SH-SY5Y (cell line): ENCODE results near the gene SAV1.

Source experiments
- GATA2 ChIP-seq: IDR thresholded peaks from 2 replicates; pipeline ENCODE4 v1.6.1; 2011; ENCODE audit warnings: mild to moderate bottlenecking, low read depth, low read length
- GATA3 ChIP-seq: IDR thresholded peaks from 2 replicates; pipeline ENCODE4 v1.6.1; 2011; ENCODE audit warnings: low read depth, mild to moderate bottlenecking, low read length, moderate library complexity

The SAV1 gene

DNA sequence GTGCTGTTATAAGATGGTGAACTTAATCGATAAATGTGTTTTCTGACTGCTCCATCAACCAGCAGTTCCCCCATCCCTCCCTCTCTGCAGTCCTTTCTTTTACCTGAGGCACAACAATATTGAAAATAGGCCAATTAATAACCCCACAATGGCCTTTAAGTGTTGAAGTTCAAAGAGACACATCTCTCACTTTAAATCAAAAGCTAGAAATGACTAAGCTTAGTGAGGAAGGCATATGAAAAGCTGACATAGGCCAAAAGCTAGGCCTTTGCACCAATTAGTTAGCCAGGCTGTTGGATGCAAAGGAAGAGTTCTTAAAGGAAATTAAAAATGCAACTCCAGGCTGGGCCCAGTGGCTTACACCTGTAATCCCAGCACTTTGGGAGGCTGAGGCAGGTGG, 43.7 kb downstream of the SAV1 start:
- TF ChIP-seq GATA3, result no peak
- no peak for TF ChIP-seq GATA2

DNA sequence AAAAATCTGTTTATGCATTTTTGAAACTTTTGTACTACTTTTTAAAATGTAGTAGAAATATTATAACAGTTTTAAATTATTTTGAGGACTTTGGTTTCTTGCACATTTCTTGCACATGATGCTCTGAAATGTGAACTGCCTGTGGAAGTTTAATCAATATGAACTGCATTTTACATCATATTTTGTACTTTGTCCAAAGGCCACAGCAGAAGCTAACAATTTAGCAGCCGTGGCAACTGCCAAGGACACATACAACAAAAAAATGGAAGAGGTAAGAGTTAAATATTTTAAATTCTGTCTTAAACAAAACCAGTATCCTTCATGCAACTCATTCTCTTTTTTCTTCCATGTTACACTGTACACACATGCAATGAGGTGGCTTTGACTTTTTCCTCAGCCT, 45.1 kb downstream of the SAV1 start:
- TF ChIP-seq GATA3, result no peak
- no peak for TF ChIP-seq GATA2

DNA sequence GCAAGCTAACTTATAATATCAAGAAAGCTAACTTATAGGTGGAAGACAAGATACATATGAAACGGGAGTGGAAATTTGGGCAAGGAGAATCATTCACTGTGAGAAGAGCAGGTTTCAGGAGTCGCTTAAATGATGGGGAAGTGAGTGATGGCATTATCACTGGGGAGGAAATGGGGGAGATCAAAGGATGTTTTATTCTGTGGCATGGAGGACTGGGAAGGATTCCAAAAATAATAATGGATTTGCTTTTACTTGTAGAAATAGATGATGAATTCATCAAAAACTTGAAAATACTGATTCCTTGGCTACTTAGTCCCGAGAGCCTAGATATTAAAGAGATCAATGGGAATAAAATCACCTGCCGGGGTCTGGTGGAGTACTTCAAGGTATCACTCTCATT, 47.8 kb downstream of the SAV1 start:
- no peak for TF ChIP-seq GATA2
- no peak for TF ChIP-seq GATA3

DNA sequence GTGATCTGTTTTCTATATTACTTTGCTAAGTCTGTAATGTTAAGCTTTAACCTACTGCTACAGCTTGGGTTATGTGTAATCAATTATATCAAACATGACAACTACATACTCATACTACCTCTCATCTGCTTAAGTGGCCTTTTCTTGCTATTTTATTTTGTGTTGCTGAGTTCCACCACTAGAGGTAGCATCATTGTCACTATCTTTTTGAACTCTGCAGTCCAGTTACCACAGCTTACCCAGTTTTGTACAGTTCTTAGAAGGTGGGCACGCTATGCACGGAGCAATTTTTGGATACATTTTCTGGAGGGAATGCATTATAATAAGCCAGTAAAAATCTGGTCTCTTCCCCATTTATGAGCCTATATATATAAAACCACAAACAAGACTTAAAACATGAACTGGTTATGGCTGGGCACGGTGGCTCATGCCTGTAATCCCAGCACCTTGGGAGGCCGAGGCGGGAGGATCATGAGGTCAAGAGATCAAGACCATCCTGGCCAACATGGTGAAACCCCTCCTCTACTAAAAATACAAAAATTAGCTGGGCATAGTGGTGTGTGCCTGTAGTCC, 48.5 kb downstream of the SAV1 start:
- TF ChIP-seq GATA3, result no peak
- TF ChIP-seq GATA2, result no peak

DNA sequence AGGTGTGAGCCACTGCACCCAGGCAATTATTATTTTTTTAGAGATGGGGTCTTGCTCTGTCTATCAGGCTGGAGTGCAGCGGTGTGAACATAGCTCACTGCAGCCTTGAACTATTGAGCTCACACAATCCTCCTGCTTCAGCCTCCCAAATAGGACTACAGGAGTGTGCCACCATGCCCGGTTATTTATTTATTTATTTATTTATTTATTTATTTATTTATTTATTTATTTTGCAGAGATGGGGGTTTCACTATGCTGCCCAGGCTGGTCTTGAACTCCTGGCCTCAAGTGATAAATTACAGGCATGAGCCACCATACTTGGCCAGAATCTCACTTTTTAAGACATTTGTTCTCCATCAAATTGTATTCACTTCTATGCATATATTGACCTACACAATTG, 51.8 kb downstream of the SAV1 start:
- TF ChIP-seq GATA3 (no peak), GATA2 (no peak)

DNA sequence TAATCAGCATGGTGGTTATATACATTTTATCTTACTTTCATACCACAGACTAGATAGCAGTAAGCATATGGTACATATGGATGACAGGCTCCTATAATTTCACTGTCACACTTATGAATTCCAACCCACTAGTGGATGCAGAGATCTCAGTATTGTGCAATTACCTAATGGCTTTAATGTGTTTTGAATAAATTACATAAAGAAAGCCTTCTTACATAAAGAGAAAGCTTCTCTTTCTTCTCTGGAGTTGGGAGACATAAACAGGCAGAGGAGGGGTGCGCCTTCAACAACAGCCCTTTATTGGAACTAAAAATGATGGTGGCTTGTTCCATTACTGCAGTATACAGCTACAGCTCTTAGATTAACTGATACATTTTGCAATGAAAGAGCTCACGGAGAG, 52.6 kb downstream of the SAV1 start:
- TF ChIP-seq GATA3, result no peak
- no peak for TF ChIP-seq GATA2

DNA sequence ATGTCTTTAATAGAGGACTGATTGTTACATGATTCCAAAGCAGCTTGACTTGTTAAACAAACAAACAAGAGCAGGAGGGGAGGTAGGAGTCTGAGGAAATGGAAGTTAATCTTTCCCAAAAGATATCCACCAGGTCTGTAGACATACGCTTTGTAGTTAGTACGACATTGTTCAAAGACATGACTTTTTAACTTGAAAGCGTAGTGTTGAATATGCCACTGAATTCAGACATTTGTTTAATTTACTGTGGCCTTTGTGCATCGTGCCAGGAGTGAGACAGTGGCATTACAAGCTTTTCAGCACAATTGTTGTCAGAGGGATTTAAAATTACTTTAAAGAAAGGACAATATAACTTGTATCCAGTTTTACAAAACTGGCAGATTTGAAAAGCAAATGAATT, 53.0 kb downstream of the SAV1 start:
- TF ChIP-seq GATA3, result no peak
- no peak for TF ChIP-seq GATA2

- TF ChIP-seq GATA2, result no peak
- TF ChIP-seq GATA3, result no peak
Measured at GRCh38 chr14:50612806-50613205, 55.3 kb downstream of the SAV1 start.

DNA sequence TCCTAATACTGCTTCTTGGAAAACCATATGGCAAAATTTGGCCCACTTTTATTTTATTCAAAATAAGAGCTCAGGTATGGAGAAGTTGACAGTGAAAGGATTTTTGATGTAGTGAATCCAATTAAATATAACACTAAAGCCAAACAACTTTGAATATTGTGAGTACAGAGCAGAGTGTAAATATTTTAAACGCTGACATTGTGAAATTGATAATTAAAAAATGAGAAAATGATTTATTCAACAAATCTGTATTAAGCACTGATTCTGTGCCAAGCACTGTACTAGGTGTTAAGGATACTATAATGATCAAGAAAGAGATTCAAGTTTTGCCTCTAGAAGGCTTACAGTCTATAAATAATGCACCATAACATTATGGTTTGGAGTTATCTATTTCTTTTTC, 57.6 kb downstream of the SAV1 start:
- TF ChIP-seq GATA2, result no peak
- TF ChIP-seq GATA3, result no peak

GRCh38 chr14:50608302-50608851, 59.7 kb downstream of the SAV1 start:
- TF ChIP-seq GATA2 (no peak), GATA3 (no peak)

- no peak for TF ChIP-seq GATA3
- TF ChIP-seq GATA2, result no peak
Measured at GRCh38 chr14:50607761-50608160, 60.3 kb downstream of the SAV1 start.

GRCh38 chr14:50607181-50607580, 60.9 kb downstream of the SAV1 start:
- no peak for TF ChIP-seq GATA2
- no peak for TF ChIP-seq GATA3

- TF ChIP-seq GATA2, result no peak
- TF ChIP-seq GATA3, result no peak
Measured at GRCh38 chr14:50606468-50606867, 61.6 kb downstream of the SAV1 start.

GRCh38 chr14:50605766-50606165, 62.3 kb downstream of the SAV1 start:
- TF ChIP-seq GATA3, result no peak
- TF ChIP-seq GATA2, result no peak

DNA sequence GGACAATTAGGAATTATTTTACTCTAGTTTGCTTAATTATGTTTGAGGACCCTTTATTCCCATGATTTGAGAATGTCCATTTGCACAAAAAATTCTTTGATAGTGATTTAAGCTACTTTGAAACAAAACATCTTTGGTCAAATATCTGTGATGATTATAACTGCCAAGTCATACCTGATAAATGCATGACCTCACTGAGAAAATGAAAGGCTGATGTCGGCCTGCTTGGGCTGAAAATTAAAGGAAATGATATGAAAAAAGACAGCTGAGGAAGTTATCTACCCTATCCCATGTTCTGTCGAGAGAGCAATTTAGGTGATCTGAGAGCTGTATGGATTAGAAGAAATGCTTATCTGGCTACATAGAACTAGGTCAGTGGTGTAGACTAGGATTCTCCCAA, 64.5 kb downstream of the SAV1 start:
- TF ChIP-seq GATA2 (no peak), GATA3 (no peak)

GRCh38 chr14:50602035-50602434, 66.1 kb downstream of the SAV1 start:
- TF ChIP-seq GATA3 (no peak), GATA2 (no peak)

DNA sequence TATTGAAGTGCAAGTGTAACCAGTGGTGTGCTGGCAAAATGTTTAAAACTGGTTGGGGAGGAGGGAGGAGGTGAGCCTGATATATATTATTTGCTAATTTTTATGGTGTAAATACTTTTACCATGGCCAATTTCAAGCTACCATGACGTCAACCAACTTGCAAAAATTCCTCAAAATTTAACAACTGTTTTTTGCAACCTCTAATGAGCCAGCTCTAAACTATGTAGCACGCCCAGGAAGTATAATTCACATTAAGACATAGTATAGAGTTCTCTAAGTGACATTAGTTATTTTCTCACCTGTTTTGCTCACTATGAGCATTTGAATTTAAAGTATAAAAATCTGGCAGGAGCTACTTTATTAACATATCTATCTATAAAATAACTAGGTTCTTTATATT, 66.7 kb downstream of the SAV1 start:
- no peak for TF ChIP-seq GATA3
- no peak for TF ChIP-seq GATA2
